Stimulated activated CD8-positive, alpha-beta memory T cell treated with anti-CD3 and anti-CD28 coated beads, Interleukin-2, amount 100 ng/mL, for 1 hour (primary cell): ENCODE results near the gene TMEM168.
"Not testable (repeated sequence)": the region's sequence is repeated elsewhere in the genome, so short reads cannot be mapped to it uniquely, and the experiment has no call there.

Experiments
- DNase-seq, 2 donors: peaks; one replicate each; pipeline ENCODE4 v3.0.0-alpha.2; 2020; ENCODE audit warnings: low read depth in 2 of 2

TMEM168 gene

GRCh38 chr7:112789817-112790585, at the start of gene TMEM168:
TSS of gene TMEM168 (minus strand) at chr7:112790393. CDS start at chr7:112784825, 5,568 bp downstream.
- DNase-seq = peak; percentile 70 to 80

GRCh38 chr7:112835928-112836327, 45.7 kb upstream of the TMEM168 start:
- not testable (repeated sequence) for DNase-seq

- no peak for DNase-seq
These were observed 42.9 kb upstream of the TMEM168 start for GRCh38 chr7:112833082-112833481.

GRCh38 chr7:112830769-112831168, 40.6 kb upstream of the TMEM168 start:
- DNase-seq = no peak

GRCh38 chr7:112828696-112829095, 38.5 kb upstream of the TMEM168 start:
- DNase-seq = no peak

- DNase-seq = no peak
These were observed 31.2 kb upstream of the TMEM168 start for GRCh38 chr7:112821345-112821744.

- no peak for DNase-seq
These were observed 29.3 kb upstream of the TMEM168 start for GRCh38 chr7:112819536-112819935.

- no peak for DNase-seq
These were observed 16.0 kb upstream of the TMEM168 start for GRCh38 chr7:112806156-112806555.

GRCh38 chr7:112802406-112802805, 12.2 kb upstream of the TMEM168 start:
- DNase-seq = no peak

- no peak for DNase-seq
These were observed 10.3 kb upstream of the TMEM168 start for GRCh38 chr7:112800486-112800885.

- no peak for DNase-seq
These were observed 9.4 kb upstream of the TMEM168 start for GRCh38 chr7:112799448-112800120.

GRCh38 chr7:112798274-112799159, 8.3 kb upstream of the TMEM168 start:
- DNase-seq = no peak

GRCh38 chr7:112796552-112796951, 6.4 kb upstream of the TMEM168 start:
- DNase-seq = not testable (repeated sequence)

- DNase-seq = no peak
These were observed 2.2 kb upstream of the TMEM168 start for GRCh38 chr7:112792441-112792840.

GRCh38 chr7:112791465-112792168, 1.4 kb upstream of the TMEM168 start:
- DNase-seq = no peak

GRCh38 chr7:112790586-112791003, 402 bp upstream of the TMEM168 start:
- DNase-seq = no peak

- DNase-seq = no peak
These were observed 758 bp downstream of the TMEM168 start for GRCh38 chr7:112789453-112789816.

- DNase-seq = no peak
These were observed 1.3 kb downstream of the TMEM168 start for GRCh38 chr7:112788778-112789343.

GRCh38 chr7:112784603-112785002, 5.6 kb downstream of the TMEM168 start:
- no peak for DNase-seq

GRCh38 chr7:112782498-112782897, 7.7 kb downstream of the TMEM168 start:
- no peak for DNase-seq

GRCh38 chr7:112781558-112781957, 8.6 kb downstream of the TMEM168 start:
- DNase-seq = no peak
